GM15510 (cell line): ENCODE measurements around the gene SAA2.

Experiments used
- POLR2A ChIP-seq: IDR thresholded peaks from 3 replicates; pipeline ENCODE4 v1.6.1; 2011; ENCODE audit warnings: borderline replicate concordance; ENCODE audit not compliant: insufficient read length; ENCODE audit errors: extremely low read depth

SAA2 gene

DNA sequence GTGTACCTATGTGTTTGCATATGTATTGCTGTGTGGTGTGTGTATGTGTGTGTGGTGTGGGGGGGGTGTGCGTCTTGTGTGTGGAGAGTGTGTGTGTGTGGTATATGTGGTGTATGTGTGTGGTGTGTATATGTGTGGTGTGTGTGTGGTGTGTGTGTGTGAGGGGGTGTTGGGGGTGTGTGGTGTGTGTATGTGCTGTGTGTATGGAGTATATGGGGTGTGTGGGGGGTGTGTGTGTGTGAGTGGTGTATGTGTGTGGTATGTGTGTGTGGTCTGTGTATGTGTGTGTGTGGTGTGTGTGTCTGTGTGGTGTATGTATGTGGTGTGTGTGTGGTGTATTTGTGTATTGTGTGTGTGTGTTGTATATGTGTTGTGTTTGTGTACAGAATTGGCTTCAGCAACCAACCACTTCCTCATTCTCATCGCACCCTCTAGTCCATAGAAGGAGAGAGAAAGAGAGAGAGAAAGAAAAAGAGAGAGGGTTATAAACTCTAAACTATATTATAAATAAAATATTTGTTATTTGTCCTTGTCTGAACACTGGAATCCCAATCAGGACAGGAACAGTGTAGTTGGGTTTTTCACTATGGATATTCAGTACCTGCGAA is 25.6 kb downstream of the SAA2 start:
- TF ChIP-seq POLR2A, result no peak

DNA sequence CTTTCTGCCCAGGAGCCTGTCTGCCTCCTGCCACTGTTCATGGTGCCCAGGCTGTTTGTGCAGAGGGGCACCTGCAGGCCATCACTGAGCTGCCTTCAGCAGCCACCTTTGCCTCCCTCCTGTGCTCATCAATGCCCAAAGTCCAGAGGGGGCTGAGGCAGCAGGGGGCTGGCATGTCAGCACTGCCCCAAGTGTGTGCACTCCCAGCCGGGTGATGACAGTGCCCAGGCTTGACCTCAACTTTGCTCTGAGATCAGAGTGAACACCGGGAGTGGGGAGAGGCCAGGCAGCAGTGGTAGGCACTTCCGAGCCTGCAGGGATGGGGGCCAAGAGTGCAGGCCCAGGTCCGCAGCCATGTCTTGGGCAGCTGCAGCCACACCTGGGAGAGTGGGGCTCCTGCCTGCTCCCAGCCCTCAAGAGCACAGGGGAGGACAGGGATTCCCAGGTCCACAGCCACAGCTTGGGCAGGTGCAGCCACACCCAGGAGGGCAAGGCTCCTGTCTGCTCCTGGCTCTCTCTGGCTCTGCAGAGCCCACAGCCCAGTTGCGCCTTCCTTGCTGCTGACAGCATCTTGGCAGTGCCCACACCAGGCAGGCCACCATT is 27.1 kb downstream of the SAA2 start:
- no peak for TF ChIP-seq POLR2A

- no peak for TF ChIP-seq POLR2A
Measured at GRCh38 chr11:18209058-18209457, 39.4 kb downstream of the SAA2 start.

DNA sequence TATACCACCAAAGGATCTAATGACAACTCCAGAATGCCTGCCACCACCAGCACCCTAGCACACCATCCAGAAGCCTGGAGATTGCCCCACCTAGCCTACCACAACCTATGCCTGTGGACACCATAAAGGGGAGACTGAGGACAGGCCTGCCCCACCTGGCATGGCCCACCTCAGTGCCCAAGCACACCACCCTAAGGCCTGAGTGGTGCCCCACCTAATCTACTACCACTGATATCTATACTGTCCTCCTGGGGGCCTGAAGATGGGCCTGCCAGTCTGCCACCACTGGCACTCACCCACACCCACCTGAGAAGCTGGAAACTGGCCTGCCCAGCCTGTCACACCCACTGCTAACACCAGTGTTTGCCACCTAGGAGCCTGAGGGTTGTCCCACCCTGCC is 43.7 kb downstream of the SAA2 start:
- no peak for TF ChIP-seq POLR2A

- no peak for TF ChIP-seq POLR2A
Measured at GRCh38 chr11:18204220-18204619, 44.2 kb downstream of the SAA2 start.

DNA sequence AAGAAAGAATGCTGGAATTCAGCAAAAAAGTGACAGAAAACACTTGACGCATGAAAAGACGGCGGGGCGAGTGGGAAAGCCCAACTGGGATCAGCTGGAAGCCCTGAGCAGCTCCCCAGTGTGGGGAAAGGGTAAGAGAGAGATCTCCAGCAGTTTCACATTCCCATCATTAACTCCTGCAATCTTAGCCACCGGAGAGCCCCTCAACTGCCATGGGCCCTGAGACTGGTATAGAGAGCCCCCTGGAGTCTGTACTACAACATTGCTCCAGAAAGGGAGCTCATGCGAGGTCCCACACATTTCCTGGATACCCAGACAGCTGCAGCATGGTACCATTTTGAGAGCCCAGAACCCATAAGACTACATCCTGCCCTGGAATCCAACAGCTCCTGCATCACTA is 44.7 kb downstream of the SAA2 start:
- no peak for TF ChIP-seq POLR2A

DNA sequence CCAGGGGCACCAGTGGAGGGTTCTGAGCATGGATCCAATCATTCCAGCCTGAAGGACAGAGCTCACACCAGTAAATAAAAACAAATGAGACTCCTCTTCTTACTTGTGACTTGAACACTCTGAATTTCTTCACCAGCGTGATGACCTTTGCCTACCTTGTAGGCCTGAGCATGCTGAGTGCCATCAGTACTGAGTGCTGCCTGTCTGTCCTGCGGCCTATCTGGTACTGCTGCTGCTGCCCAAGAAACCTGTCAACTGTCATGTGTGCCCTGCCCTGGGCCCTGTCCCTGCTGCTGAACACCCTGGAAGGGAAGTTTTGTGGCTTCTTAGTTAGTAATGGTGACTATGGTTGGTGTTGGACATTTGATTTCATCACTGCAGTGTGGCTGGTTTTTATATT is 51.9 kb downstream of the SAA2 start:
- no peak for TF ChIP-seq POLR2A
